ENCODE measurements around the gene ADARB2. TPM values are rescaled to one million over a fixed set of nuclear protein-coding genes. Genes with fewer than 3 reads are reported as not detected.

ADARB2 gene
- total RNA-seq = 1 to 10 TPM; 1.3 to 5.4 (median 1.8) TPM

DNA sequence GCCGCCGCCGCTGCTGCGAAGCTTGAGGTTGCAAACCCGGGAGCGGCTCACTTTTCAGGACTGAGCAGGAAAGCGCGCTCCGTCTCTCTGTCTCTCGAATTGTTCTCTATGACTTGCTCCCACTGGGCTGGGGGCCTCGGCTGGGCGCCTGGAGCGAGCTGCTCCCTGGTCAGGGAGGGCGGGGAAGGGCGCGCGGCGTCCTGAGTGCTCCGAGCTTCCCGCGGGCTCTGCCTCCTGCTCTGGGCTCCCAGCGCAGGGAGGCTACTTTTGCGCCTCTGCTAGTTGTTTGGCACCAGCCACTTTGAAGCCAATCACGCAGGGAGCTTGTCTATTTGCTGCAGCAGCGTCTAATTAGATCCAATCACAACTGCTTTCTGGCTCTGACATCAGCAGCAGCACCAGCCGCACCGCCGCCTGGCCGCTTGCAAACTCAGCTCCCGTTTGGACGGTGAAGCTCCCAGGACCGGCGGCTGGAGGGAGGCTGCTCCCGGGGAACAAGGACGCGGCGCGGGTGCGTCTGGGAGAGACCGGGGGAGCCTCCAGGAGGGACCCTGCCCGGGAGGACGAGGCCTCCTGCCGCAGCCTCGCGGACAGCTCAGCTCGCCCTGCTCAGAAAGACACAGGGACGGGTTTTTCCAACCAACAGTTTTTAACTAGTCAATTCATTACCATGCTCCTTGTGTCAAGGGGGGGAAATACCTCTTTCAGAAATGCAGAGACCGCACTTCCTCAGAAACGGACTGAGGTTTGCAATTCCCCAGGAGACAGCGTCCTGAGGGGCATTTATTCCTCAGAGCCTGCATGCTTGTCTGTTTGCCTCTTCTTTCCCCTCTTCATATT lies at the start of gene ADARB2:
TSS of gene ADARB2 (minus strand) at position 304 of the 840 bp plus-strand sequence.
- 0% methylated on average over 3 to 5 of the region's 50 CpGs for WGBS, 2 donors (ENCODE audit: low coverage in 1 of 2)
- H3K27me3 ChIP-seq = peaks cover 95% of the 10 kb centered on the region
- H3K27ac ChIP-seq = no peak within 1 kb of the TSS
- no peak for TF ChIP-seq EP300 (IDR thresholded peaks at IDR 0.05)
- TF ChIP-seq, protein P1, sequence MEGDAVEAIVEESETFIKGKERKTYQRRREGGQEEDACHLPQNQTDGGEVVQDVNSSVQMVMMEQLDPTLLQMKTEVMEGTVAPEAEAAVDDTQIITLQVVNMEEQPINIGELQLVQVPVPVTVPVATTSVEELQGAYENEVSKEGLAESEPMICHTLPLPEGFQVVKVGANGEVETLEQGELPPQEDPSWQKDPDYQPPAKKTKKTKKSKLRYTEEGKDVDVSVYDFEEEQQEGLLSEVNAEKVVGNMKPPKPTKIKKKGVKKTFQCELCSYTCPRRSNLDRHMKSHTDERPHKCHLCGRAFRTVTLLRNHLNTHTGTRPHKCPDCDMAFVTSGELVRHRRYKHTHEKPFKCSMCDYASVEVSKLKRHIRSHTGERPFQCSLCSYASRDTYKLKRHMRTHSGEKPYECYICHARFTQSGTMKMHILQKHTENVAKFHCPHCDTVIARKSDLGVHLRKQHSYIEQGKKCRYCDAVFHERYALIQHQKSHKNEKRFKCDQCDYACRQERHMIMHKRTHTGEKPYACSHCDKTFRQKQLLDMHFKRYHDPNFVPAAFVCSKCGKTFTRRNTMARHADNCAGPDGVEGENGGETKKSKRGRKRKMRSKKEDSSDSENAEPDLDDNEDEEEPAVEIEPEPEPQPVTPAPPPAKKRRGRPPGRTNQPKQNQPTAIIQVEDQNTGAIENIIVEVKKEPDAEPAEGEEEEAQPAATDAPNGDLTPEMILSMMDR (IDR thresholded peaks at IDR 0.05) = no peak
- TF ChIP-seq POLR2A (IDR thresholded peaks at IDR 0.05) = no peak
- TF ChIP-seq POLR2AphosphoS5 (IDR thresholded peaks at IDR 0.05) = no peak
- no peaks in the 10 kb centered on the region for H3K9me3 ChIP-seq
- peaks cover 0 to 17% (median 5%) of the 10 kb centered on the region in 3 donors for H3K4me1 ChIP-seq
- peak within 1 kb of the TSS in 1 of 2 donors; percentile 32 for H3K4me3 ChIP-seq
- no peak for ATAC-seq
- no peaks in the 10 kb centered on the region for H3K36me3 ChIP-seq

DNA sequence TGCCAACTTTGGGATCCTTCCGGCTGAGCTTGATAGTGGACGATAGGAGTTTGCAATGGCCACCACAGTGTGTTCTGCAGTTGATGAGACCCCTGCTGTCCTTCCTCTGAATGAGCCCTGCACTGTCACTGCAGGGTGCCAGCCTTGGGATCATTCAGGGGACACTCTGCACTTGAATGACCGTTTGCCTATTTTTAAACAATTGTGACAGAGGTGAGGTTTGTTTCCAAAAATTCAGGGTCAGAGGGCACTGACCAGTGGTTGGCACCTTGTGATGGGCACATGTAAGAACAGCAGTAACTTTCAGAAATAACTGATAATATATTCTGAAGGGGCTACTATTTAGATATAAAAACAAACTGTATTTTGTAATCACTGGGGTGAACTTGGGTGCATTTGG lies 48.5 kb upstream of the ADARB2 start:
- no peaks in the 10 kb centered on the region for H3K36me3 ChIP-seq
- 17 to 56% methylated on average over 1 to 2 of the region's 3 CpGs for WGBS, 2 donors (ENCODE audit: low coverage in 1 of 2)

DNA sequence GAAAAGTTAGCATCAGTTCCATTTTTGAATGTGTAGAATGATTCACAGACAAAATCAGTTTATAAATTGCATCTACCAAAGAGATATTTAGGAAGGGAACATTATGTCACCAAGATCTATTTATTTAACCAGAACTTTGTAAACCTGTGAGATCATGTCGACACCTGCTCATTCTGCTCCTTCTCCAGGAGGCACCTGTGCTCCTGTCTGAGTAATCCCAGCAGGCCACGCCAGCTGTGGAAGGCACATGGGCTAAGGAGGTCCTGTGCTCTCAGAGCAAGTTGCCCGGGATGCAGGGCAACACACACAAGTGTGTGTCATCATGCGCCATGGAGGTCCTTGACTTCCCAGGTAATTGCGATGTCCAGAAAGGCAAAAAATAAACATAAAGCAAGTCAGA lies 45.5 kb upstream of the ADARB2 start:
- H3K4me1 ChIP-seq = no peaks in the 10 kb centered on the region
- WGBS, 2 donors (ENCODE audit: low coverage in 1 of 2) = 79 to 82% methylated on average over 5 of the region's 5 CpGs
- no peak overlapping the region for H3K4me3 ChIP-seq
- H3K9me3 ChIP-seq = peaks cover 0 to 6% (median 0%) of the 10 kb centered on the region in 3 donors
- TF ChIP-seq, protein P1 (IDR thresholded peaks at IDR 0.05) = no peak
- no peak for TF ChIP-seq POLR2A (IDR thresholded peaks at IDR 0.05)
- TF ChIP-seq POLR2AphosphoS5 (IDR thresholded peaks at IDR 0.05) = no peak
- no peak for TF ChIP-seq EP300 (IDR thresholded peaks at IDR 0.05)
- ATAC-seq = no peak
- H3K27me3 ChIP-seq = peaks cover 10% of the 10 kb centered on the region
- H3K36me3 ChIP-seq = no peaks in the 10 kb centered on the region
- no peak overlapping the region for H3K27ac ChIP-seq

More for the DNA sequence above, 48.5 kb upstream of the ADARB2 start:
- Histone ChIP-seq H3K4me3 (no peak overlapping the region), H3K27me3 (no peaks in the 10 kb centered on the region), H3K27ac (no peak overlapping the region), H3K4me1 (no peaks in the 10 kb centered on the region), H3K9me3 (peaks cover 0 to 6% (median 0%) of the 10 kb centered on the region in 3 donors)
- TF ChIP-seq POLR2AphosphoS5 (IDR thresholded peaks at IDR 0.05) (no peak), EP300 (IDR thresholded peaks at IDR 0.05) (no peak), POLR2A (IDR thresholded peaks at IDR 0.05) (no peak)
- TF ChIP-seq, protein P1 (IDR thresholded peaks at IDR 0.05) = no peak
- no peak for ATAC-seq

DNA sequence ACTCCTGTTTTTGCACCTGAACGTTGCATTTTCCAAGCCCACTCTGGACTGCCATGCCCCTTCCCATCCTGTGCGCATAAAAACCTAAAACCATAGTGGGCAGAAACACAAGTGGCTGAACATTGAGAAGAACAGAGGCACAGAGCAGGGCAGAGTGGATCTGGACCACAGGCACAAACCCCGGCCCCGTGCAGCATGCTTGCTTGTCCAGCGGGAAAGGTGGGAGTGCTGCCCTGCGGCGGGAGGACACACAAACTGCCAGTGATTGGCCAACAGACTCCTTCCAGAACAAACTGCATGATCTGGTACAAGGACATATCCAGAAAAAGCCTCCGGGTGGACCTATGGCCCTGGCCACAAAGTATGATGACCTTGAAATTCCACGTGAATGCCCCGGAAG lies 42.5 kb upstream of the ADARB2 start:
- H3K4me3 ChIP-seq = no peak overlapping the region
- H3K36me3 ChIP-seq = no peaks in the 10 kb centered on the region
- peaks cover 0 to 6% (median 0%) of the 10 kb centered on the region in 3 donors for H3K9me3 ChIP-seq
- ATAC-seq = no peak
- 75% methylated on average over 3 of the region's 10 CpGs; no CpG with 5 or more reads in 1 of the 2 donors for WGBS, 2 donors (ENCODE audit: low coverage in 1 of 2)
- peaks cover 14% of the 10 kb centered on the region for H3K27me3 ChIP-seq
- no peaks in the 10 kb centered on the region for H3K4me1 ChIP-seq
- TF ChIP-seq EP300 (IDR thresholded peaks at IDR 0.05) (no peak), POLR2A (IDR thresholded peaks at IDR 0.05) (no peak), POLR2AphosphoS5 (IDR thresholded peaks at IDR 0.05) (no peak)
- TF ChIP-seq, protein P1 (IDR thresholded peaks at IDR 0.05) = no peak
- H3K27ac ChIP-seq = no peak overlapping the region
